Liver (tissue), 9 donors: ENCODE data around the gene SLC12A7. TPM values are rescaled to one million over a fixed set of nuclear protein-coding genes. Genes with fewer than 3 reads are reported as not detected.

Source experiments
- DNase-seq: peaks from one replicate; pipeline ENCODE4 v3.0.0-alpha.2; 2017; ENCODE audit warnings: low spot score
- H3K27ac ChIP-seq, 2 donors: one replicate each; pipeline ENCODE4 v1.7.0; 2013; ENCODE audit warnings: inconsistent platforms in 2 of 2, low read length in 2 of 2, control low read depth in 1 of 2, low read depth in 1 of 2, mild to moderate bottlenecking in 1 of 2
- H3K27me3 ChIP-seq, 4 donors: one replicate each; pipeline versions ENCODE4 v1.6.1 to v1.7.0; 2013; ENCODE audit warnings: low read length in 3 of 4, inconsistent platforms in 1 of 4, mild to moderate bottlenecking in 1 of 4, moderate library complexity in 1 of 4; ENCODE audit not compliant: control insufficient read depth in 4 of 4, insufficient read depth in 4 of 4
- H3K36me3 ChIP-seq, 4 donors: one replicate each; pipeline versions ENCODE4 v1.6.1 to v1.7.0; 2013; ENCODE audit warnings: low read length in 3 of 4, mild to moderate bottlenecking in 3 of 4, low read depth in 1 of 4, moderate library complexity in 1 of 4; ENCODE audit not compliant: control insufficient read depth in 4 of 4, insufficient read depth in 3 of 4
- H3K4me1 ChIP-seq, 4 donors: one replicate each; pipeline versions ENCODE4 v1.6.1 to v1.7.0; 2013; ENCODE audit warnings: low read length in 3 of 4, mild to moderate bottlenecking in 3 of 4, moderate library complexity in 1 of 4; ENCODE audit not compliant: control insufficient read depth in 4 of 4, insufficient read depth in 4 of 4
- H3K4me3 ChIP-seq, 3 donors: one replicate each; pipeline versions ENCODE4 v1.6.1 to v1.7.0; 2013; ENCODE audit warnings: low read length in 3 of 3, control low read depth in 1 of 3, low read depth in 1 of 3, mild to moderate bottlenecking in 1 of 3
- H3K9ac ChIP-seq, 2 donors: one replicate each; pipeline ENCODE4 v1.7.0; 2013; ENCODE audit warnings: low read length in 2 of 2, mild to moderate bottlenecking in 2 of 2, moderate library complexity in 2 of 2, control low read depth in 1 of 2, low read depth in 1 of 2
- H3K9me3 ChIP-seq, 4 donors: one replicate each; pipeline versions ENCODE4 v1.6.1 to v1.7.0; 2013; ENCODE audit warnings: low read length in 3 of 4; ENCODE audit not compliant: control insufficient read depth in 4 of 4
- FOXA2 ChIP-seq: IDR thresholded peaks from 2 replicates; pipeline ENCODE4 v1.6.1; 2016; ENCODE audit warnings: antibody characterized with exemption
- GABPA ChIP-seq, 2 donors: IDR thresholded peaks in 1 of 2; conservative IDR thresholded peaks in 1 of 2; 2 replicates each; pipeline ENCODE4 v1.6.1; 2016; ENCODE audit warnings: antibody characterized with exemption in 2 of 2, mild to moderate bottlenecking in 1 of 2, moderate library complexity in 1 of 2
- HNF4A ChIP-seq, 2 donors: conservative IDR thresholded peaks; 2 replicates each; pipeline ENCODE4 v1.6.1; 2016; ENCODE audit warnings: antibody characterized with exemption in 2 of 2, mild to moderate bottlenecking in 2 of 2
- RAD21 ChIP-seq, 2 donors: IDR thresholded peaks; 2 replicates each; pipeline ENCODE4 v1.6.1; 2016; ENCODE audit warnings: antibody characterized with exemption in 2 of 2, mild to moderate bottlenecking in 2 of 2
- REST ChIP-seq: IDR thresholded peaks from 2 replicates; pipeline ENCODE4 v1.6.1; 2016; ENCODE audit warnings: antibody characterized with exemption, mild to moderate bottlenecking
- YY1 ChIP-seq: IDR thresholded peaks from 2 replicates; pipeline ENCODE4 v1.6.1; 2016; ENCODE audit warnings: antibody characterized with exemption, mild to moderate bottlenecking
- WGBS: extraction: QIAGEN DNeasy Blood & Tissue Kit; methylation state at CpG from one replicate; pipeline ENCODE4 v1.1.7; 2013; 5-methylcytosine and 5-hydroxymethylcytosine counted together
- polyA plus RNA-seq, 2 donors: library from polyadenylated mRNA; stranded (reverse) in 1 of 2; unstranded in 1 of 2; fragments of 200-250 nt in 1 of 2; fragments of >200 nt in 1 of 2; fragmentation: Nextera tagmentation in 1 of 2; extraction: Ambion mirVana in 1 of 2; gene quantifications; one replicate each; pipeline versions ENCODE4 v1.2.1 to v1.2.3, GENCODE V29; 2013 to 2015
- total RNA-seq, 2 donors: library from RNA; depleted of rRNA; stranded (reverse); fragments of >200 nt; gene quantifications; one replicate each; pipeline ENCODE4 v1.2.3, GENCODE V29; 2014
- donor health status: healthy.
- donor health status: healthy.
- donor health status: healthy.
- donor health status: healthy.
- donor health status: healthy.

Gene SLC12A7
- total and polyA plus RNA-seq, 4 donors: 12.3 to 64.2 (median 28.9) TPM

- no peak for TF ChIP-seq REST
- no peak for TF ChIP-seq FOXA2
Measured at GRCh38 chr5:1112596-1113331, 901 bp upstream of the SLC12A7 start (continued).

- no peaks in the 10 kb centered on the region for H3K9me3 ChIP-seq
- peak overlapping the region; percentile 88 for H3K9ac ChIP-seq
- peaks cover 18 to 46% (median 31%) of the 10 kb centered on the region in 4 donors for H3K4me1 ChIP-seq
- H3K4me3 ChIP-seq: peak overlapping the region; percentile 62 to 88 (median 81)
- WGBS: under 1% methylated on average over 43 of the region's 43 CpGs
- H3K27ac ChIP-seq: peak overlapping the region; percentile 93 to 96
- no peaks in the 10 kb centered on the region for H3K36me3 ChIP-seq
- no peaks in the 10 kb centered on the region for H3K27me3 ChIP-seq
- DNase-seq: peak; percentile 55
- TF ChIP-seq GABPA (IDR thresholded peaks at IDR 0.05 in 1 of 2, conservative IDR thresholded peaks at IDR 0.05 in 1 of 2): peak in 1 of 2 donors; percentile 24
- no peak for TF ChIP-seq HNF4A (conservative IDR thresholded peaks at IDR 0.05)
- peak in 1 of 2 donors; percentile 11 for TF ChIP-seq RAD21 (IDR thresholded peaks at IDR 0.05)
Measured at GRCh38 chr5:1111241-1111726, 579 bp downstream of the SLC12A7 start.

DNA sequence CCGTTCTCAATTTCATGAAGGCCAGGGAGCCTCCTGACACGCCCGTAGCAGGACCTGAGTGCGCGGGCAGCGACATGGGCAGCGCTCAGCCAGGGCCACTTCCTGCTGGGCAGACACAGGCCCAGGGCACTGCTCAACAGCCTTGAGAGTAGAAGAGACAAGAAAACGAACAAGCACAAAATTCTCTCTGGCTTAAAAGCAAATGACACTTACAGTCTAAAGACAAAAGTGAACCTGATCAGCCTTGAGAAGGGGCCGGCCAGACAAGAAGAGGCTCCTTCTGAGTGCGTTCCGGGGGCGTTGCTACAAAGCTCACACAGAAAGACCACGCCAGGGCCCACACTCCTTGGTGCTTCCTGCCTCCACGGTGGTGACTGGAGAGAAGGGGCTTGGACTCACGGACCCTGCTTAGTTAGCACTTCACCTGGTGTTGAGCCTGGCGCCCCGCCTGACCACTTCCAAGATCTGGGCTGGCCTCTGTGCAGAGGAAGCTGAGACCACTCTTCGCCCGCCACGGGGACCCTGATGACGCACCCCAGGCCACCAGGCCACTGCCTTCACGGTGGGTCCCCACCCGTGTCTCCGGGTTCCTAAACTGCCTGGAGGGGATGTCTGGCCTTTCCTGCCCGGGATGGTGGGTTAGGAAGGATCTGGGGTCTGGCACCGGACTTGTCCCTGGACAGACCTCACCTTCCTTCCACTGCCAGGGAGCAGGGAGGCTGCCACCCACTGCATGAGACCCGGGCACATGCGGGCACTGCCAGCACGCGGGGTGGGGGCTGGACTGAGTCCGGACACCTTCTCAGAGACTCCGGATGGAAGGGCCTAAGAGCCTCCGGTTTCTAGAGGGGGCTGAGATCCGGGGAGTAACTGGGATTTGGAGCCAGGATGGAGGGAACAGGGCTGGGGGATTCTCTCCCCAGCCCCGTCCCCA is 1.3 kb downstream of the SLC12A7 start:
- Histone ChIP-seq H3K36me3 (no peaks in the 10 kb centered on the region), H3K4me1 (peaks cover 18 to 49% (median 35%) of the 10 kb centered on the region in 4 donors), H3K9ac (peak overlapping the region; percentile 88), H3K27me3 (no peaks in the 10 kb centered on the region), H3K27ac (peak overlapping the region; percentile 93 to 96), H3K4me3 (peak overlapping the region; percentile 62 to 88 (median 81)), H3K9me3 (no peaks in the 10 kb centered on the region)
- WGBS: 13% methylated on average over 35 of the region's 35 CpGs
- no peak for DNase-seq
- peak; percentile 44 for TF ChIP-seq REST
- TF ChIP-seq GABPA (IDR thresholded peaks at IDR 0.05 in 1 of 2, conservative IDR thresholded peaks at IDR 0.05 in 1 of 2): no peak
- TF ChIP-seq RAD21 (IDR thresholded peaks at IDR 0.05): no peak
- TF ChIP-seq YY1: no peak
